NCI-H524 treated with DMSO at 0.1 percent for 48 hours (cell line): ENCODE results near the gene TEX48.

Source experiments
- DNase-seq: peaks from one replicate; lab custom pipeline; 2025; lab: John Stamatoyannopoulos, UW

The TEX48 gene

DNA sequence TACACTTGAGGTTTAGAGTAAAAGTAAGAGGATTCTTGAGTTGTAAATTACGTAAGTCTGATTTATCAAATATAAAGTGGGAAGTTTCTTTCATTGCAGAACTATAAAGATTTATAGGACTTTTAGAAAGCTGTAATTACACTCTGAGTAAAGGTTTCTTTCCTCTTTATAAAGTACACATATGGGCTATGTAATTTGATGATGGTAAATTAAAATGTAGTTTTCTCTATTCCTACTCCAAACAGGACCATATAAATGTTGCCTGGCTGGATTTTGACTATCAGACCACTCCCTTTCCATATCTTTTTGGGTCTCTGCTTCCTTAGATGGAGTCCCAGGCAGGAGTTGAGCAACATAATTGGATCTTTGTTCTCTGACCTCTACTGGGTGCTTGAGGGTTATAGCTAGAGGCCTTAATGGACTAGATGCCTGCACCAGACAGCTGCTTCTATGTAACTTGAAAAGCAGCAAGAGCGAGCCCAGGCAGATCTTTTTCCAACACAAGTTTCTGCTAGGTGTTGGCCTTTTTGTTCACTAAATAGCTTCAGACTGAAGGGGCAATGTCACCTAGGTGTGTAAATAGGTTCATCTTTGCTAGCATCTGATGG, 11.4 kb upstream of the TEX48 start:
- no peak for DNase-seq

DNA sequence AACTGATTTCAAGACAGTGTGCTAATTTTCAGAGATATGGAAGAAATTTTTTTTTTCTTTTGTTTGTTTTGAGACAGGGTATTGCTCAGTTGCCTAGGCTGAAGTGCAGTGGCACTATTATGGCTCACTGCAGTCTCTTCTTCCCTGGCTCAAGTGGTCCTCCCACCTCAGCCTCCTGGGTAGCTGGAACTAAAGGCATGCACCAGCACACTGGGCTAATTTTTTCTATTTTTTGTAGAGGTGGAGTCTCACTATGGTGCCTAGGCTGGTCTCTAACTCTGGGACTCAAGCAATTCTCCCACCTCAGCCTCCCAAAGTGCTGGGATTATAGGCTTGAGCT, 9.9 kb upstream of the TEX48 start:
- DNase-seq = no peak

DNA sequence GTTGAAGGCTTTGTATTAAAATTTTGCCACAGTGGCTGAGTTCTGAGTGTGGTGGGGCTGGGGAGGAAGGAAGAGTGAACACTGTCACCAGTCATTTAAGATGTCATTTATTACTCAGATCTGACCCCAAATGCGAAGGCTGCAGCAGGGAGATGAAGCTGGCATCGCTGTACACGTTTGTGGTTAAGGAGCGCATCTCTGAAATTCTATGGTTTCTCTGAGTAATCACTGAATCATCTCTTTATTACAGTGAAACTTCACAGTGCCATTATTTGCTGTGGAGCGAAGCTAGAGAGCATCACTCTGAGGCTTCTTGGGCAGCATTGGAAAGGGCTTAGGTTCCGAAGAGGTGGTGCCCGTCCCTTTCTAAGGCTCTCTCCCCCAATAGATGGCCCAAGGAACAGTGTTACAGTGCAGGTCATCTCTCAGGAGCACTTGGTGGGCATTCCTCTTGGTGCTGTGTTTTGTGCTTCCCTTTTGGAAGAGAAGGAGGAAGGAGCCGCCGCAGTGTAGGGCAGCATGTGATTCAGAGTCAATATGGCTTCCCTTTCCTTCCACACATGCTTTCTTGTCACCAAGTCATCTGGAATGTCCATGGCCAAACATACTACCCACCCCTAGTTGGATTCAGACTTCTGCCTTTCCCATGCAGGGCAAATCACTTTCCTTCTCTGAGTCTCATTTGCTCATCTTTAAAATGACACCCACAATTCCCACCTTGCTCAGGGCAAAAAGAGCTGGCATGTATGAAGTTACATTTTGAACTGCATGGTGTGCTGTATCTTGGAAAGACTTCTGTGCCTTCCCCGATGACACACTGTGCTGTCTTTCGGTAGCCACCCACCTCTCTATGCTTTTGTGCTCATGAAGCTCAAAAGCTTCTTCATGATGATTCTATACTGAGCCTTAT, 9.3 kb upstream of the TEX48 start:
- no peak for DNase-seq

DNA sequence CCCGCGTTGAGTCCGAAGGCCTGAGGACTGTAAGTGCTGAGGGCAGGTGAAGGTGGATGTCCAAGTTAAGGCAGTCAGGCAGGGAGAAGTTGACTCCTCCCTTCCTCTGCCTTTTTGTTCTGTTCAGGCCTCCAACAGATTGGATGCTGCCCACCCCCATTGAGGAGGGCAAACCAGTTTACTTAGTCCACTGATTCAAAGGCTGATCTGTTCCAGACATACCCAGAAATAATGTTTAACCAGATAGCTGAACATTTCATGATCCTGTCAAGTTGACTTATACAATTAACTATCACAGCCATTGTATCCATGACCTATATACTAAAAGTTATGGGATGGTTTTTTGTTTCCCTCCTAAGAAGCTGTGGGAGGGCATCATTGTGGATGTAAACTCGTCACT, 8.3 kb upstream of the TEX48 start:
- DNase-seq = no peak

DNA sequence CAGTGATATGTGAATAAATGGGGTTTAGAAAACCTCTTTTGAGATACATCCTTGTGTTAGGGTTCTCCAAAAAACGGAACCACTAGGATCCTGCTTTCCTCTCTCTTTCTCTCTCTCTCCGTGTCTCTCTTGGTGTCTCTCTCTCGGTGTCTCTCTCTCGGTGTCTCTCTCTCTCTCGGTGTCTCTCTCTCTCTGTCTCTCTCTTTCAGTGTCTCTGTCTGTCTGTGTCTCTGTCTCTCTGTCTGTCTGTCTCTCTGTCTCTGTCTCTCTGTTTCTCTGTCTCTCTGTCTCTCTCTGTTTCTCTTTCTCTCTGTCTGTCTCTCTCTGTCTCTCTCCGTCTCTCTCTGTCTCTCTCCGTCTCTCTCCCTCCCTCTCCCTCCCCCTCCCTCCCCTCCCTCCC, 7.8 kb upstream of the TEX48 start:
- no peak for DNase-seq

DNA sequence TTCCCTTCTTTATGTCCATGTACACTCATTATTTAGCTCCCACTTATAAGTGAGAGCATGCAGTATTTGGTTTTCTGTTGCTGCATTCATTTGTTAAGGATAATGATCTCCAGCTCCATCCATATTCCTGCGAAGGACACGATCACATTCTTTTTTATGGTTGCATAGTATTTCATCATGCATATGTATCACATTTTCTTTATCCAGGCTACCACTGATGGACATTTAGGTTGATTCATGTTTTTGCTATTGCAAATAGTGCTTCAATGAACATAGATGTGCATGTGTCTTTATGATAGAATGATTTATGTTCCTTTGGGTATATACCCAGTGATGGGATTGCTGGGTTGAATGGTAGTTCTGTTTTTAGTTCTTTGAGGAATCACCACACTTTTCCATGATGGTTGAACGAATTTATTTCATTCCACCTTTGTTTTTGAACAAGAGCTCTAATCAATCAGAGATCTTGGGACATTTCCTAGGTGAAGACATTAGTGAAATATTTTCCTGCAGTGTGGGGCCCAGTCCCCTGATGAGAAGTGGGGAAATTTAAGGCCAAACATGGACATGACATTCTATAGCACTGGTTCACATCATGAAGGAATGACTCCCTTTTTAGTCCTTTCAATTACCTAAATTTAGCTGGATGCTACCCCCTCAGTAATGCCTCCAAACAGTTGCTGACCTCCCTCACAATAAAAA, 7.1 kb upstream of the TEX48 start:
- DNase-seq = no peak

DNA sequence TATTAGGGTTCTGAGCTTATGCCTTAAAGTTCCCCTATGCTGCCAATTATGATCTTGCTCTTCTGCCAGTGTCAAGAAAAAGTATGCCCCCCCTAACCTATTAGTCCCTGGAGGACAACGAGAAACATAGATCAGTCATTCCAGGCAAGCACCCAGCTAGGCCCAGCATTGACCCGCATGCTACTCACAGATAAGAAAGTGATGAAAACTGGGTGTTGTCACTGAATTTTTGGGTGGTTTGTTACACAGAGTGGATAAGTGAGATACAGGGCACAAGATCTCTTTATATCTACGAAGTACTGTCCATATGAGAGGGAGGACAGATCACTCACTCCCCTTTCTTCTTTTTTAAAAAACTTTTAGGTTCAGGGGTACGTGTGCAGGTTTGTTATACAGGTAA, 6.4 kb upstream of the TEX48 start:
- no peak for DNase-seq

DNA sequence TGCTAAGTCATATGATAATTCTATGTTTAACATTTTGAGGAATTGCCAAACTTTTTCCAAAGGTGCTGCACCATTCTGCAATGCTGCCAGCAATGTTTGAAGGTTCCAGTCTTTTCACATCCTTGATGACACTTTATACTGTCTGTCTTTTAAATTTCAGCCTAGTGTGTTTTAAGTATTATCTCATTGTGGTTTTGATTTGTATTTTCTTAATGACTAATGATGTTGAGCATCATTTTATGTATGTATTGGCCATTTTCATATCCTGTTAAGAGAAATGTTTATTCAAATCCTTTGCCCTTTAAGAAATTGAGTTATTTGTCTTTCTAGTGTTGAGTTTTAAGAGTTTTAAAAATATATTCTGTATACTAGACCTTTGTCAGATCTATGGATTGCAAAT, 5.0 kb upstream of the TEX48 start:
- no peak for DNase-seq

DNA sequence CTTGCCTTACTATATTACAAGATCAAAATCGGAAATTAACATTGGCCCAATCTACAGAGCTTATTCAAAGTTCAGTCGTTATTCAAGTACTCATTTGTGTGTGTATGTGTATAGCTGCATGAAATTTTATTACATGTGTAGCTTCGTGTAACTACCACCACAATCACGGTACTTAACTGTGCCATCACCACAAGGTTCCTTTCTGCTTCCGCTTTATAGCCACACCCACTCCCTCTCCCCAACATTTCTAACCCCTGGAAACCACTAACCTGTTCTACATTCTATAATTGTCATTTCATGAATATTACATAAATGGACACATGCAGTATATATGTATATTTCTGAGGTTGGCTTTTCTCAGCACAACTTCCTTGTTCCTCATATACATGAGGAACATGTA, 4.0 kb upstream of the TEX48 start:
- DNase-seq = no peak

DNA sequence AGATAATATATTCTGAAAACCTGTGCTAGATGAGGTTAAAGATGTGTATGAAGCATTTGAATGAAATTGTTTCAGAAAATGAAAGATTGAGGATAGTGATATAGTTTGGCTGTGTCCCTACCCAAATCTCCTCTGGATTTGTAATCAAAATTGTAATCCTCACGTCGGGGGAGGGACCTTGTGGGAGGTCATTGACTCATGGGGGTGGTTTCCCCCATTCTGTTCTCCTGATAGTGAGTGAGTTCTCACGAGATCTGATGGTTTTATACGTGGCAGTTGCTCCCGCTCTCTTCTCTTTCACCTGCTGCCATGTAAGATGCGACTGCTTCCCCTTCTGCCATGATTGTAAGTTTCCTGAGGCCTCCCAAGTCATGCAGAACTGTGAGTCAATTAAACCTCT, 2.0 kb upstream of the TEX48 start:
- DNase-seq = no peak

DNA sequence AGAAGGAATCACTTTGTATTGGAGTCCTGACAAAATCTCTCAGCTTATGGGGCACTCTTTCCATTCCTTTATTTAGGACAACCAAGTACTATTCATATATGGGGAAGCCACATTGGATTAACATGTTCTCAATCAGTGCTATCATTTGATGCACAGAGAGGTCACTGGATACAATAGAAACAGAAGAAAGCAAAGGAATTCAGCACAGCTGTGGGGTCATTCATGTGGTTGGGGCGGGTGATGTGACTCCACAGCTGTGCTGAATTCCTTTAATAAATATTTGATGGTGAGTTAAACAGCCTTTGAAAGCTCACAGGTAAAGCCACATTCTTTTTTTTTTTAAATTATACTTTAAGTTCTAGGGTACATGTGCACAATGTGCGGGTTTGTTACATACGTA, 854 bp upstream of the TEX48 start:
- no peak for DNase-seq

DNA sequence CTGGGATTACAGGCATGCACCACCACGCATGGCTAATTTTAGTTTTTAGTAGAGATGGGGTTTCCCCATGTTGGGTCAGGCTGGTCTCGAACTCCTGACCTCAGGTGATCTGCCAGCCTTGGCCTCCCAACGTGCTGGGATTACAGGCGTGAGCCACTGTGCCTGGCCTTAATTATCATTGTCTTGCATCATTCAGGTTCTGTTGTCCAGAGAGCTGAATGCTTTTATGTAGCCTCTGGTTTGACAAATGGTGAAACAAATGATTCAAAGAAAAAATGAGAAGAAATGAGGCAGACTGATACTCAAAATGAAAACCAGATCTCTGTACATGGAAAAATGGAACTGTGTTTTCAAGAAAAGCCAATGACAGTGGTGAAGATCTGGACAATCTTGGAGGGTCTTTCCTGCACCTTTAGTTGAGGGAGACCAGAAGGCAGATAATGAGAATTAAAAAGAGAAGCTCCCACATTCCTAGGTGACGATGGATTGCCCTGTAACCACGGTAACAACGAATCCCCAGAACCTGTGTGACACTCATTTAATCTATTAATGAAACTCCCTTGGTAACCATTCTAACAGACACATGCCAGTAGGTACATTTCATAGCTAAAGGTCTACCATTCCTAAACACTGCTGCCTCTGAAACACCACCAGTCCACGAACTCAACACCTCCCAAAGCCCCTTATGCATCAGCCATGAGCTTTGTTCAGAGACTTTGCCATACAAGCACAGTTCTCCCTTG, 1.6 kb downstream of the TEX48 start:
- DNase-seq = no peak

DNA sequence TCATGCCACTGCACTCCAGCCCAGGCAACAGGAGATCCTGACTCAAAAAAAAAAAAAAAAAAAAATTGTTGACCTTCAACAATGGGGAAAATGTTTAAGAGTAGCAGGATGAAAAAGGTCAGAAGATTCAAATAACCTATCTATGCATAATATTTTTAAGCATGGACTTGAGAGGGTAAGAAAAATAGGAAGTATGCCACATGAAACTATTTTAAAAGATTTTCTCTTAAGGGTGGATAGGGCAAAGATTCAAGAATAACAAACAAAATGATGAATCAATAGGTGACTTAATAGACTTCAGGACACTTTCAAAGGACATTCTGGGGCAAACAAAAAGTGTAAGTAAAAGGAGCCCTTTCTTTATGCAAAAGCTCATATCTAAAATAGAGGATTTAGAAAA, 3.2 kb downstream of the TEX48 start:
- DNase-seq = no peak

DNA sequence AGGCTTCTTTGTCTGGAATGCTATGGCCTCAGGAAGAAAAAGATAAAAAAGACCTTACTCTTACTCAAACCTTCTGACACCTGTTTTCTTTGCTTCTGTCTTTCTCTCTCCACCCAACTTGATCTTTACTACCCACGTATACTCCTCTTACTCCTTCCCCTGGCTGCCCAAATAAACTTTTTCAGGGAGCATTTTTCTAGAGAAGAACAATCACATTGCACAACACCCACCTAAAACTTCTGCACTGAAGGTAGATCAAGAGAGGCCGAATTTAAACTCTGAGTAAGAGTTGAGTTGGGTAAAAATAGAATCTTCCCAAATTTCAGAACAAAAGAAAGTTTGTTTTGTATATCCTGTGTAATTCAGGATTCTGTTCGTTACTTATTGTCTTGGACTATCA, 3.9 kb downstream of the TEX48 start:
- DNase-seq = no peak

DNA sequence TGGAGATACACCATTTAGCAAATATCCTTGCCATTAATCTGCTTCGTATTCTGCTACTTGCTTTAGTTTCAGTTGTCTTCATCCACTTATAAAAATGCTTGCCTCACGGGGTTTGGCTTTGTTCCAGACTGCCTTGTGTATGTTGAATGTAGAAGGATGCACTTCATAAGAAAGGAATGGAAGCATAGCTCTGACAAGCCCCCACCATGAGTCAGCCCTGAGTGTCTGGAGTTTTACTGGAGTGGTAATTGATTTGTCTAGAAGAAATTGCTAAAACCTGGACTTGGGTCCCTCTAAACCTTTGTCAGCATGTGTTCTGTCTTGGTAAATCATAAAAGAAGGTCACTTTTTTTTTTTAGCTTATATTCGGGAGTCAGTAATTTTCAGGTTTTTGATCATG, 4.6 kb downstream of the TEX48 start:
- DNase-seq = no peak

DNA sequence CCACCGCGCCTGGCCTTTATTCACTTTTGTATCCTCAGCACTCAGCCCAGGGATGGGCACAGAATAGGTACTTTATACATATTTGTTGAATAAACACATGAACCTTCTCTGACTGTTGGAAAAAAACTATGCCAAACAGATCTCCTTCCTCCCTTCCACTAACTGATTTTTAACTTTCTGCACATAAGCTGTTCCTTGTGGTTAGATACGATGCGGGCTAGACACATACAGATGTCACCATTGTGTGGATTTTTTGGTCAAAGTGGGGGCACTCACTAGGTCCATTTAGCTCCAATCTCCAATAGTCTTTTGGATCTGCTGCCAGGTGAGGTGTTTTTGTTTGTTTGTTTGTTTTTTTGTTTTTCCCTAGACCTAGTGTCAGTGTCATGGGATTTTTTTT, 5.1 kb downstream of the TEX48 start:
- no peak for DNase-seq

DNA sequence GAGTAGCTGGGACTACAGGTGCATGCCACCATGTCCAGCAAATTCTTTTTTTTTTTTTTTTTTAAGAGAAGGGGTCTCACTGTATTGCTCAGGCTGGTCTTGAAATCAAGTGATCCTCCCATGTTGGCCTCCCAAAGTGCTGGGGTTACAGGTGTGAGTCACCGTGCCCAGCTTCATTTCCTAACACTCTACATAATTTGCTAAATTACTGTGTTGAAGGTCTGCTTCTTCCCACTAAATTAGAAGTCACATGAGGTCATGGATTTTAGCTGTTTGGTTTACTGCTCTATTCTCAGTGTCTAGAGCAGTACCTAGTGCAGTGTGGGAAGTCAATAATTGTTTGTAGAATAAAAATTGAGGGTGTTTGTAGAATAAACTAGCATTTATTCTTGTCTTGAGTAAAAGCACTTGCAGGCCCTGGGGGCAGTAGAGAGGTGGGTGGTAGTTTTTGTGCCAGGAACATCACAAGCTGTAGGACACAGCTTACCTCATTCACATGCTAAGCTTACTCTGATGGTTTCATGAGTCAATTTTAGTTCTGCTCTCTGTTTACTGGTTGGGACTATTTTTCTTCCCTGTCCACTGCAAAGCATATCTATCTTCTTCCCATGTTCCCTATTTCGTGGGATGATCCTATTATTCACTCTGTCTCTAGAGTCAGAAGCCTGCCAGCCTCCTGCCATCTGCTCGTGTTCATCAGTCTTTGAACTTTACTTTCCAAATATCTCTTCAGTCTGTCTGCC, 7.0 kb downstream of the TEX48 start:
- no peak for DNase-seq

DNA sequence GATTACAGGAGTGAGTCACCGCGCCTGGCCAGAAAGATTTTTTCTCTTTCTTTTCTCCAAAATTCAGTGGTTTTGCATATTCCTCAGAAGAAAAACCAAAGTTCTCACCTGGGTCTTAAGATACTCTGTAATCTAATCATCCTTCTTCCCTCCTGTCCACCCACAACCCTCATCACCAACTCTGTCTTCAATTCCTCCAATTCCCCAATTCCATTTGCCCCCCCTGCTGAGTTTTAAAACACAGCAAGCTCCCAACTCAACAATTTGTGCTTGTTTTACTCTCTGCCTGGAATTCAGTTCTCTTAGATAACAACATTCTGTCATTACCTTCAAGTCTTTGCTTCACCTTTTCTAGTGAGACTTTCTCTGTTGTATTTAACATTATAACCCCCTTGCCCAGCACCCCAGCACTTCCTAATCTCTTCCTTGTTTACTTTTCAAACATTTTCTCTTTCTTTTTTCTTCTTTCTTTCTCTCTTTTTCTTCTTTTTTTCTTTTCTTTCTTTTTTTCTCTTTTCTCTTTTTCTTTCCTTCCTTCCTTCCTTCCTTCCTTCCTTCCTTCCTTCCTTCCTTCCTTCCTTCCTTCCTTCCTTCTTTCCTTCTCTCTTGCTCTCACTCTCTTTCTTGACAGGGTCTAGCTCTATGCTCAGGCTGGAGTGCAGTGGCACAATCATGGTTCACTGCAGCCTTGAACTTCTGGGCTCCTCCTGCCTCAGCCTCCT, 7.8 kb downstream of the TEX48 start:
- no peak for DNase-seq

DNA sequence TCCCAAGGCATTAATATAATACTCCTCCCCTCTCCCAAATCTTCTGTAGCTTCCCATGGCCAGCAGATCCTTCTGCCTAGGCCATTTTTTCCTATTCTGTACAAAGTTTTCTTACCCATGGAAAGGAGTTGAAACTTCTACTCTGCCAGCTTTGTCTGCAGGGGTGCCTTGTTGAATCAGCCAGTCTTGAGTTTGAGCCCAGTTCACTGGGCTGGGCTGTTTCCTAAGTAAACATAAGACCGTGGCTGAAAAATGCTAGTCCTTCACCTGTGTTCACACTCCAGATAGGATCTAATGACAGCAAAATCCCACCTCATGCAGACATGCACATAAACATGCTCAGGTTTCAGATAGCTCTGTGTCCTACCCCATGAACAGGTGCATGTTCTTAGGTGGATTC, 10.4 kb downstream of the TEX48 start:
- no peak for DNase-seq

DNA sequence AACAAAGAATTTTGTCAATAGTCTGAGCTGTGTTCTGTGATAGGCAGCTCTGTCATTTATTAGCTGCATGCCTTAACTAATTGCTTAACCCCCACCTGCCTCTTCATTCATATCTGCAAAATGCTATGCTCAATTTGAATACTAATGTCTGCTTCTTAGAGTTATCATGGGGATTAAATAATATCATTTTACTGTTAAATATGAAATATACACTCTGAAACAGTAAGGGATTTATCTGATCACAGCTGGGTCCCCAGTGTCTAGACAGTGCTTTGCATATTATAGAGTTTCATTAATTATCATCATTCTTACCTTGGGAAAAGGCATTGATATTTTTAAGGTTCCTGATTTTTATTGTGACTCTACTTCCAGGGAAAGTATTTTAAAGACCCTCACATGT, 12.0 kb downstream of the TEX48 start:
- no peak for DNase-seq

DNA sequence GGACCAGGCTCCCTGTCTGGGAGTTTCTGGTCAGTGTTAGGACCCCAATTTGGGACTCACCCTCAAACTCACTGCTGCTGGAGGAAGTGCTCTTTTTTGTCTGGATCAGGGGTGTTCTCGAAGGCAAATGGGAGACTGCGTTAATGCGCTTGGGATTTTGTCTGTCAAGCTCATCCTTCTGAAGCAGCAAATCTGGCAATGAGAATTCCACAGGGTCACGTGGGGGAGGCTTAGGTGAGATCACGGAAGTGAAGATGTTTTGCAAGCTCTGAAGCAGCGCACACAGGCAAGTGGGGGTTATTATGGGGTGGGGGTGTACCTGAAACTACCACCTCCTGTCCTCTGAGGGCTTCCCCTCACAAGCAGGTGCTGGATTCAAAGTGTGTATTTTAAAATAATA, 13.8 kb downstream of the TEX48 start:
- no peak for DNase-seq
